Measurements from ENCODE around the gene TRIM26.

GRCh38 chr6:30244560-30244959 is 31.4 kb upstream of the TRIM26 start:
- TF ChIP-seq, protein P1, sequence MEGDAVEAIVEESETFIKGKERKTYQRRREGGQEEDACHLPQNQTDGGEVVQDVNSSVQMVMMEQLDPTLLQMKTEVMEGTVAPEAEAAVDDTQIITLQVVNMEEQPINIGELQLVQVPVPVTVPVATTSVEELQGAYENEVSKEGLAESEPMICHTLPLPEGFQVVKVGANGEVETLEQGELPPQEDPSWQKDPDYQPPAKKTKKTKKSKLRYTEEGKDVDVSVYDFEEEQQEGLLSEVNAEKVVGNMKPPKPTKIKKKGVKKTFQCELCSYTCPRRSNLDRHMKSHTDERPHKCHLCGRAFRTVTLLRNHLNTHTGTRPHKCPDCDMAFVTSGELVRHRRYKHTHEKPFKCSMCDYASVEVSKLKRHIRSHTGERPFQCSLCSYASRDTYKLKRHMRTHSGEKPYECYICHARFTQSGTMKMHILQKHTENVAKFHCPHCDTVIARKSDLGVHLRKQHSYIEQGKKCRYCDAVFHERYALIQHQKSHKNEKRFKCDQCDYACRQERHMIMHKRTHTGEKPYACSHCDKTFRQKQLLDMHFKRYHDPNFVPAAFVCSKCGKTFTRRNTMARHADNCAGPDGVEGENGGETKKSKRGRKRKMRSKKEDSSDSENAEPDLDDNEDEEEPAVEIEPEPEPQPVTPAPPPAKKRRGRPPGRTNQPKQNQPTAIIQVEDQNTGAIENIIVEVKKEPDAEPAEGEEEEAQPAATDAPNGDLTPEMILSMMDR (IDR thresholded peaks at IDR 0.05) = no peak
- TF ChIP-seq EP300 (IDR thresholded peaks at IDR 0.05) (no peak), POLR2A (IDR thresholded peaks at IDR 0.05) (no peak)

All from upper lobe of left lung (tissue), 4 donors.